ENCODE measurements around the gene TSC1. TPM values are rescaled to one million over a fixed set of nuclear protein-coding genes. Genes with fewer than 3 reads are reported as not detected.

The TSC1 gene
- total RNA-seq, 2 experiments from 2014 or later: 20.7 to 23.2 TPM

- Mint-ChIP-seq H3K27me3 (no peaks in the 10 kb centered on the region), H3K36me3 (ENCODE audit: low read depth) (no peaks in the 10 kb centered on the region), H3K27ac (no peak overlapping the region), H3K4me1 (ENCODE audit: low read depth) (peaks cover 14% of the 10 kb centered on the region), H3K9me3 (no peaks in the 10 kb centered on the region), H3K4me3 (no peak overlapping the region)
- DNase-seq: no peak
- ChIA-PET POLR2A (no interaction called here), CTCF (interaction anchor here (1.0 to 1.3 kb wide), 2 partner anchors 26 kb away, joined by 3 read pairs; no protein-coding TSS in a partner anchor)
- ATAC-seq: no peak
- TF ChIP-seq, protein P1, sequence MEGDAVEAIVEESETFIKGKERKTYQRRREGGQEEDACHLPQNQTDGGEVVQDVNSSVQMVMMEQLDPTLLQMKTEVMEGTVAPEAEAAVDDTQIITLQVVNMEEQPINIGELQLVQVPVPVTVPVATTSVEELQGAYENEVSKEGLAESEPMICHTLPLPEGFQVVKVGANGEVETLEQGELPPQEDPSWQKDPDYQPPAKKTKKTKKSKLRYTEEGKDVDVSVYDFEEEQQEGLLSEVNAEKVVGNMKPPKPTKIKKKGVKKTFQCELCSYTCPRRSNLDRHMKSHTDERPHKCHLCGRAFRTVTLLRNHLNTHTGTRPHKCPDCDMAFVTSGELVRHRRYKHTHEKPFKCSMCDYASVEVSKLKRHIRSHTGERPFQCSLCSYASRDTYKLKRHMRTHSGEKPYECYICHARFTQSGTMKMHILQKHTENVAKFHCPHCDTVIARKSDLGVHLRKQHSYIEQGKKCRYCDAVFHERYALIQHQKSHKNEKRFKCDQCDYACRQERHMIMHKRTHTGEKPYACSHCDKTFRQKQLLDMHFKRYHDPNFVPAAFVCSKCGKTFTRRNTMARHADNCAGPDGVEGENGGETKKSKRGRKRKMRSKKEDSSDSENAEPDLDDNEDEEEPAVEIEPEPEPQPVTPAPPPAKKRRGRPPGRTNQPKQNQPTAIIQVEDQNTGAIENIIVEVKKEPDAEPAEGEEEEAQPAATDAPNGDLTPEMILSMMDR (IDR thresholded peaks at IDR 0.05): no peak
- intact Hi-C loops (cut with micrococcal nuclease): no loop called here
Observed at GRCh38 chr9:132875159-132875558, 69.3 kb downstream of the TSC1 start.

GRCh38 chr9:132873403-132873802 lies 71.0 kb downstream of the TSC1 start:
- DNase-seq: peak; percentile 21
- ATAC-seq: peak; percentile 49
- TF ChIP-seq, protein P1 (IDR thresholded peaks at IDR 0.05): no peak
- Mint-ChIP-seq H3K27me3 (no peaks in the 10 kb centered on the region), H3K4me1 (ENCODE audit: low read depth) (peaks cover 8% of the 10 kb centered on the region), H3K4me3 (peak overlapping the region; percentile 24), H3K27ac (peak overlapping the region; percentile 65), H3K36me3 (ENCODE audit: low read depth) (no peaks in the 10 kb centered on the region), H3K9me3 (no peaks in the 10 kb centered on the region)
- CTCF ChIA-PET: interaction anchor here (1.6 kb wide), 1 partner anchor 27 kb away, joined by 3 read pairs; no protein-coding TSS in a partner anchor
- intact Hi-C loops (cut with micrococcal nuclease): no loop called here
- POLR2A ChIA-PET: interaction anchor here (1.0 kb wide), 1 partner anchor 9 kb away, joined by 3 read pairs; no protein-coding TSS in a partner anchor

DNA sequence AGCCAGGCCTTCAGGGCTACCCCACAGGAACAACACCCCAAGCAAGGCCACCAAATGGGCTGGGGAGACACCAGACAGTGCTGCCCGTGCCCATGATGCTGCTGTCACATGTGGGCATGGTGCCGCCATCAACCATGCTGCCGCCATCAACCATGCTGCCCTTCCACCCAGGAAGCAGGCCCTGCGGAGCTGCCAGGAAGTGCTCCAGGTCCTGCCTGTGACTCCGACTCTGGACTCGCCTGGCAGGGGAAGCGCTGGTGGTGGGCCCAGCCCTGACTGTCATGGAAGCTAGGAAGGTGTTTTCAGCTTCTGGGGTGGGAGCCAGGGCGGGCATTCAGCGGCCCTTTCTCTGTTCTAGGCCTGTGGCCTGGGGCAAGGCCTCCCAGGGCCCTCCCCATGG lies 75.2 kb downstream of the TSC1 start:
- no peaks in the 10 kb centered on the region for H3K27me3 Mint-ChIP-seq
- ATAC-seq (no peak), DNase-seq (no peak)
- TF ChIP-seq, protein P1 (IDR thresholded peaks at IDR 0.05): no peak
- no peak overlapping the region for H3K4me3 Mint-ChIP-seq
- intact Hi-C loops (cut with micrococcal nuclease): no loop called here
- no peaks in the 10 kb centered on the region for H3K36me3 Mint-ChIP-seq (ENCODE audit: low read depth)
- no peak overlapping the region for H3K27ac Mint-ChIP-seq
- ChIA-PET CTCF (no interaction called here), POLR2A (no interaction called here)
- H3K4me1 Mint-ChIP-seq (ENCODE audit: low read depth): peaks cover 12% of the 10 kb centered on the region
- no peaks in the 10 kb centered on the region for H3K9me3 Mint-ChIP-seq

GRCh38 chr9:132866898-132867297 lies 77.5 kb downstream of the TSC1 start:
- no peak overlapping the region for H3K4me3 Mint-ChIP-seq
- H3K4me1 Mint-ChIP-seq (ENCODE audit: low read depth): peaks cover 19% of the 10 kb centered on the region
- no peak overlapping the region for H3K27ac Mint-ChIP-seq
- DNase-seq: no peak
- H3K27me3 Mint-ChIP-seq: no peaks in the 10 kb centered on the region
- intact Hi-C loops (cut with micrococcal nuclease): no loop called here
- ATAC-seq: no peak
- TF ChIP-seq, protein P1 (IDR thresholded peaks at IDR 0.05): no peak
- ChIA-PET CTCF (no interaction called here), POLR2A (no interaction called here)
- H3K36me3 Mint-ChIP-seq (ENCODE audit: low read depth): no peaks in the 10 kb centered on the region
- no peaks in the 10 kb centered on the region for H3K9me3 Mint-ChIP-seq

GRCh38 chr9:132864691-132865090 lies 79.7 kb downstream of the TSC1 start:
- Mint-ChIP-seq H3K4me1 (ENCODE audit: low read depth) (peaks cover 16% of the 10 kb centered on the region), H3K4me3 (no peak overlapping the region), H3K9me3 (no peaks in the 10 kb centered on the region), H3K36me3 (ENCODE audit: low read depth) (no peaks in the 10 kb centered on the region), H3K27ac (no peak overlapping the region), H3K27me3 (no peaks in the 10 kb centered on the region)
- ATAC-seq (no peak), DNase-seq (no peak)
- CTCF ChIA-PET: interaction anchor here (0.6 to 1.0 kb wide), 2 partner anchors 36 to 773 kb away, joined by 3 to 4 read pairs; no protein-coding TSS in a partner anchor
- intact Hi-C loops (cut with micrococcal nuclease): no loop called here
- TF ChIP-seq, protein P1 (IDR thresholded peaks at IDR 0.05): no peak
- POLR2A ChIA-PET: interaction anchor here (0.8 to 1.1 kb wide), 4 partner anchors 9 to 39 kb away, joined by 3 to 4 read pairs (median 3); no protein-coding TSS in a partner anchor
